ENCODE results near the gene ABCB11. TPM values are rescaled to one million over a fixed set of nuclear protein-coding genes. Genes with fewer than 3 reads are reported as not detected.
"Not testable (repeated sequence)": the region's sequence is repeated elsewhere in the genome, so short reads cannot be mapped to it uniquely, and the experiment has no call there.

ABCB11 gene
- total RNA-seq, 3 donors from 2014 or later = under 0.01 to 18.4 (median 0.66) TPM

DNA sequence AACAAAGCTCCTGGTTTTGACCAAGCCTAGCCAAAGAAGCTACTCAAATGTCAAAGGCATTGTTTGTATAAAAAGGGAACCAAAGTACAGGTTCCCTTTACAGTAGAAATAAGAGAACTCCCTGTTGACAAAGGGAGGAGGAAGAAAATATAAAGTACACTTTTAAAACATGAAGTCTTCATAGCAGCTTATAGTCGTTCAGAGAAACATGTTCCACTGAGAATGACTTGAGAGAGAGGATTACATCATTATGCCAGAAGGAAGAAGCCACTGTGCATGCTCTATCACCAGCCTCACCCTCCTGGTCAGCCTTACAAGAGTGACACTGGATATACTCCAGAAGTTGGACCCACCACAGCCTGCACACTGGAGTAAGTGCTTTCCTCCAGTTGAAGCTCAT, 35.8 kb upstream of the ABCB11 start:
- no peaks in the 10 kb centered on the region for H3K9me3 ChIP-seq
- no peak for DNase-seq (ENCODE audit: low spot score in 2 of 2)
- intact Hi-C loops (cut with DNase I; ENCODE audit: low total_unique reads) = no loop called here
- H3K27ac ChIP-seq = peak overlapping the region in 1 of 2 donors; percentile 41
- H3K4me1 ChIP-seq = no peaks in the 10 kb centered on the region
- TF ChIP-seq, protein P1, sequence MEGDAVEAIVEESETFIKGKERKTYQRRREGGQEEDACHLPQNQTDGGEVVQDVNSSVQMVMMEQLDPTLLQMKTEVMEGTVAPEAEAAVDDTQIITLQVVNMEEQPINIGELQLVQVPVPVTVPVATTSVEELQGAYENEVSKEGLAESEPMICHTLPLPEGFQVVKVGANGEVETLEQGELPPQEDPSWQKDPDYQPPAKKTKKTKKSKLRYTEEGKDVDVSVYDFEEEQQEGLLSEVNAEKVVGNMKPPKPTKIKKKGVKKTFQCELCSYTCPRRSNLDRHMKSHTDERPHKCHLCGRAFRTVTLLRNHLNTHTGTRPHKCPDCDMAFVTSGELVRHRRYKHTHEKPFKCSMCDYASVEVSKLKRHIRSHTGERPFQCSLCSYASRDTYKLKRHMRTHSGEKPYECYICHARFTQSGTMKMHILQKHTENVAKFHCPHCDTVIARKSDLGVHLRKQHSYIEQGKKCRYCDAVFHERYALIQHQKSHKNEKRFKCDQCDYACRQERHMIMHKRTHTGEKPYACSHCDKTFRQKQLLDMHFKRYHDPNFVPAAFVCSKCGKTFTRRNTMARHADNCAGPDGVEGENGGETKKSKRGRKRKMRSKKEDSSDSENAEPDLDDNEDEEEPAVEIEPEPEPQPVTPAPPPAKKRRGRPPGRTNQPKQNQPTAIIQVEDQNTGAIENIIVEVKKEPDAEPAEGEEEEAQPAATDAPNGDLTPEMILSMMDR (IDR thresholded peaks at IDR 0.05) = no peak
- TF ChIP-seq POLR2A (IDR thresholded peaks at IDR 0.05) (no peak), POLR2AphosphoS5 (IDR thresholded peaks at IDR 0.05) (no peak)
- no peaks in the 10 kb centered on the region for H3K36me3 ChIP-seq
- no peaks in the 10 kb centered on the region for H3K27me3 ChIP-seq
- H3K4me3 ChIP-seq = no peak overlapping the region

DNA sequence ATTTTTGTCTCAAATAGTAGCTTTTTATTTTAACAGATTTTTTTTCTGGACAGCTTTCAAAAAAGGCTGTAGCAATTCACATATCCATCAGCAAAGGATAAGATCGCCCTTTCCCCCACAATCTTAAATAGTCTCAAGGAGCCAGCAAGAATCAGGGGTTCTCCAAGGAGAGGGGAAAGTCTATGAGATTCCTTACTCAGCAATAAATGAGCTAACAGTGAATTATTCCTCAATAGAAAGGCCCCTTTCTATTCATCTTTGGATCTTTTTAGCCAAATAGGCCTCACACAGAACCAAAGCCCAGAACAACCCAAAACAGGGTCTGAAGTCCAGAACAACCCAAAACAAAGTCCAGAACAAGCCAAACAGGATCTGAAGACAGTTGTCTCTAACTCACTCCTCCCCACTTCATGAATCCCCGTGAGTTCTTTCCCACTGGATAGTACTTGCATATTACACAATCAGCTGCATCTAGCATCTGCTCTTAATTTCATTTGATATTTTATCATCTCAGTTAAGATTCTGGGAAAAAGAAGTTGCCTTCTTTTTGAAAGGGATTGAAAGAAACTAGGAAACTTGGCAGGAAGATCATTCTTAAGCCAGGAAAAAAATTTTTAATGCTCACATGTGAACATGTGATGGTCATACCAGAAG, 34.9 kb upstream of the ABCB11 start:
- no peak for TF ChIP-seq POLR2A (IDR thresholded peaks at IDR 0.05)
- TF ChIP-seq POLR2AphosphoS5 (IDR thresholded peaks at IDR 0.05) = no peak
- TF ChIP-seq, protein P1 (IDR thresholded peaks at IDR 0.05) = no peak
- H3K27ac ChIP-seq = peak overlapping the region in 1 of 2 donors; percentile 48
- no peaks in the 10 kb centered on the region for H3K36me3 ChIP-seq
- H3K27me3 ChIP-seq = no peaks in the 10 kb centered on the region
- no peak overlapping the region for H3K4me3 ChIP-seq
- no peaks in the 10 kb centered on the region for H3K9me3 ChIP-seq
- intact Hi-C loops (cut with DNase I; ENCODE audit: low total_unique reads) = no loop called here
- no peak for DNase-seq (ENCODE audit: low spot score in 2 of 2)
- H3K4me1 ChIP-seq = no peaks in the 10 kb centered on the region

DNA sequence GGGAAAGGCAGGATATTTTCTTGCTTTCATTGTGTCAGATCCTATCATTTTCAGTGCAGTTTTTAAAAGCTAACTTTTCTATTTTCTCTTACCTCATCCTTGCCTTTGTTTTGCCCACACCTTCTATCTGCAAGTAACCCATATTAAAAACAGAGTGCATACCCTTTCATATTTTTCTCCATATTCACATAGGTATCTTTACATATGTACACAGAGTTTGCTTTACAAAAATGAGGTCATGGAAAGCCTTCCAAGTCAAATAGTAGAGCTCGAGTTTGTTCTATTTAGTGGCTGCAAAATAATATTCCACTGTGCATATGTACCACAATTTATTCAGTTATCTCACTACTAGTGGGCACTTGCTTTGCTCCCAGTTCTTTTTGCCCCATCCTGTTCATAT, 34.3 kb upstream of the ABCB11 start:
- intact Hi-C loops (cut with DNase I; ENCODE audit: low total_unique reads) = no loop called here
- Histone ChIP-seq H3K4me1 (no peaks in the 10 kb centered on the region), H3K9me3 (no peaks in the 10 kb centered on the region), H3K27ac (no peak overlapping the region), H3K36me3 (no peaks in the 10 kb centered on the region), H3K27me3 (no peaks in the 10 kb centered on the region), H3K4me3 (no peak overlapping the region)
- TF ChIP-seq POLR2AphosphoS5 (IDR thresholded peaks at IDR 0.05) (no peak), POLR2A (IDR thresholded peaks at IDR 0.05) (no peak)
- TF ChIP-seq, protein P1 (IDR thresholded peaks at IDR 0.05) = no peak
- no peak for DNase-seq (ENCODE audit: low spot score in 2 of 2)

DNA sequence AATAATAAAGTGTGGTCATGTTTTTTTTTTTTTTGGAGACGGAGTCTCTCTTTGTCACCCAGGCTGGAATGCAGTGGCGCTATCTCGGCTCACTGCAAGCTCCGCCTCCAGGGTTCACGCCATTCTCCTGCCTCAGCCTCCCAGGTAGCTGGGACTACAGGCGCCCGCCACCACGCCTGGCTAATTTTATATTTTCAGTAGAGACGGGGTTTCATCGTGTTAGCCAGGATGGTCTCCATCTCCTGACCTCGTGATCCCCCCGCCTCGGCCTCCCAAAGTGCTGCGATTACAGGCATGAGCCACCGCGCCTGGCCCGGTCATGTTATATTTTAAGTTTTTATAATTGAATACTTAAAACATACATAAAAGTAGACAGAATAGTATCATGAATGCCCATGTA, 33.1 kb upstream of the ABCB11 start:
- H3K27me3 ChIP-seq; H3K27ac ChIP-seq; H3K4me3 ChIP-seq; intact Hi-C loops (cut with DNase I; ENCODE audit: low total_unique reads); H3K36me3 ChIP-seq; DNase-seq (ENCODE audit: low spot score in 2 of 2); H3K4me1 ChIP-seq; H3K9me3 ChIP-seq: not testable (repeated sequence)

- H3K4me3 ChIP-seq; H3K27me3 ChIP-seq; H3K27ac ChIP-seq; H3K36me3 ChIP-seq; intact Hi-C loops (cut with DNase I; ENCODE audit: low total_unique reads); DNase-seq (ENCODE audit: low spot score in 2 of 2); H3K4me1 ChIP-seq: not testable (repeated sequence)
- H3K9me3 ChIP-seq = peaks cover 14 to 30% of the 10 kb centered on the region in 2 donors
Observed at GRCh38 chr2:169054575-169054974, 23.5 kb upstream of the ABCB11 start.

DNA sequence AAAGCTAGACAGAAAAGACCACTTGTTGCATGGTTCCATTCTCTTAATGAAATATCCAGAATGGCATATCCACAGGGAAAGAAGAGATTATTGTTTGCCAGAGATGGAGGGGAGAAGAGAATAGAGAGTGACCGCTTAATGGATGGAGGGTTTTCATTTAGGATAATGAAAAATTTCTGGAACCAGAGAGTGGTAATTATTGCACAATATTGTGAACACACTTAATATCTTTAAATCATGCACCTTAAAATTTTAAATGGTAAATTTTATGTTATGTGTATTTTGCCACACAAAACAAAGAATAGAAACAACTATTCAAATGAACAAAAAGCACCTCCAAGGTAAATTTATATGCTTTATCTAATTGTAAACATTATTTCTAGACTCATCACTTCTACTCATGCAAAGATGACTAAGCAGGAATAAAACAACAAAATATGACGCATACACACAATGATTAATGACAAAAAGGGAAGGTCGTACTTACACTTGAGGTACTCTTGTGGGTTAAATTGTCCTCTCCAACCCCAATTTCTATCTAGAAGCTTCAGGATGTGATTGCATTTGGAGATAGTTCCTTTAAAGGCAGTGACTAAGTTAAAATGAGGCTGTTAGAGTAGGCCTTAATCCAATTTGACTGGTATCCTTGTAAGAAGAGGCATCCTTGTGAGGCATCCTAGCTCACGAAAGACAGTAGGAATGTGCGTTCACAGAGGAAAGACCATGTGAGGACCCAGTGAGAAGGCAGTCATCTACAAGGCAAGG, 19.5 kb upstream of the ABCB11 start:
- intact Hi-C loops (cut with DNase I; ENCODE audit: low total_unique reads) = no loop called here
- TF ChIP-seq, protein P1 (IDR thresholded peaks at IDR 0.05) = no peak
- TF ChIP-seq POLR2AphosphoS5 (IDR thresholded peaks at IDR 0.05) (no peak), POLR2A (IDR thresholded peaks at IDR 0.05) (no peak)
- H3K4me3 ChIP-seq = no peak overlapping the region
- DNase-seq (ENCODE audit: low spot score in 2 of 2) = no peak
- H3K4me1 ChIP-seq = no peaks in the 10 kb centered on the region
- H3K27ac ChIP-seq = no peak overlapping the region
- H3K27me3 ChIP-seq = no peaks in the 10 kb centered on the region
- no peaks in the 10 kb centered on the region for H3K36me3 ChIP-seq
- H3K9me3 ChIP-seq = peaks cover 13 to 20% of the 10 kb centered on the region in 2 donors

Measured in breast epithelium (tissue), 4 donors.